Retina (tissue), 1 donor: ENCODE data around the gene SMU1.
"Not testable (repeated sequence)": the region's sequence is repeated elsewhere in the genome, so short reads cannot be mapped to it uniquely, and the experiment has no call there.

Source experiments
- DNase-seq: peaks from one replicate; pipeline ENCODE4 v3.0.0-alpha.2; 2016

SMU1 gene

GRCh38 chr9:33104401-33104800 lies 27.9 kb upstream of the SMU1 start:
- DNase-seq = no peak

GRCh38 chr9:33103501-33104281 lies 27.2 kb upstream of the SMU1 start:
- DNase-seq = no peak

GRCh38 chr9:33102551-33103210 lies 26.2 kb upstream of the SMU1 start:
- no peak for DNase-seq

GRCh38 chr9:33101104-33101951 lies 24.9 kb upstream of the SMU1 start:
- no peak for DNase-seq

GRCh38 chr9:33099754-33100153 lies 23.3 kb upstream of the SMU1 start:
- no peak for DNase-seq

- DNase-seq = no peak
These were observed 20.7 kb upstream of the SMU1 start for GRCh38 chr9:33097192-33097591.

GRCh38 chr9:33092634-33093033 lies 16.2 kb upstream of the SMU1 start:
- DNase-seq = no peak

GRCh38 chr9:33085672-33086071 lies 9.2 kb upstream of the SMU1 start:
- DNase-seq = not testable (repeated sequence)

- no peak for DNase-seq
These were observed 6.3 kb upstream of the SMU1 start for GRCh38 chr9:33082538-33083326.

- DNase-seq = no peak
These were observed 5.7 kb upstream of the SMU1 start for GRCh38 chr9:33082128-33082527.

- peak; percentile 68 for DNase-seq
These were observed 4.8 kb upstream of the SMU1 start for GRCh38 chr9:33081128-33081851.

- DNase-seq = no peak
These were observed 4.1 kb upstream of the SMU1 start for GRCh38 chr9:33080534-33080933.

- no peak for DNase-seq
These were observed 7.5 kb downstream of the SMU1 start for GRCh38 chr9:33068991-33069390.

GRCh38 chr9:33065157-33066076 lies 11.1 kb downstream of the SMU1 start:
- no peak for DNase-seq

- DNase-seq = no peak
These were observed 25.3 kb downstream of the SMU1 start for GRCh38 chr9:33051144-33051543.

GRCh38 chr9:33049680-33050361 lies 26.7 kb downstream of the SMU1 start:
- DNase-seq = no peak

- no peak for DNase-seq
These were observed 28.4 kb downstream of the SMU1 start for GRCh38 chr9:33048054-33048465.

- DNase-seq = no peak
These were observed 30.4 kb downstream of the SMU1 start for GRCh38 chr9:33046061-33046460.

- DNase-seq = no peak
These were observed 31.7 kb downstream of the SMU1 start for GRCh38 chr9:33044677-33045282.

GRCh38 chr9:33044162-33044673 lies 32.3 kb downstream of the SMU1 start:
- peak; percentile 92 for DNase-seq
